Activated naive CD8-positive, alpha-beta T cell (primary cell): ENCODE data around the gene SERHL2.
"Not testable (repeated sequence)": the region's sequence is repeated elsewhere in the genome, so short reads cannot be mapped to it uniquely, and the experiment has no call there.

Source experiments
- H3K27ac Mint-ChIP-seq: one replicate; pipeline ENCODE4 v1.8.0; 2021; ENCODE audit warnings: mixed read lengths
- H3K27me3 Mint-ChIP-seq: one replicate; pipeline ENCODE4 v1.8.0; 2021; ENCODE audit warnings: mixed read lengths
- H3K36me3 Mint-ChIP-seq: one replicate; pipeline ENCODE4 v1.8.0; 2021; ENCODE audit warnings: mixed read lengths
- H3K4me1 Mint-ChIP-seq: one replicate; pipeline ENCODE4 v1.8.0; 2021; ENCODE audit warnings: low read depth, mixed read lengths
- H3K4me3 Mint-ChIP-seq: one replicate; pipeline ENCODE4 v1.8.0; 2021; ENCODE audit warnings: mild to moderate bottlenecking, mixed read lengths
- H3K9me3 Mint-ChIP-seq: one replicate; pipeline ENCODE4 v1.8.0; 2021; ENCODE audit warnings: low read depth, mixed read lengths

The SERHL2 gene

GRCh38 chr22:42553475-42554361 lies at the start of gene SERHL2:
Gene SERHL2, plus strand, starts transcription at chr22:42553956. Its CDS starts 65 bp downstream, at chr22:42554021.
- H3K27ac Mint-ChIP-seq: no peak within 1 kb of the TSS
- no peaks in the 10 kb centered on the region for H3K27me3 Mint-ChIP-seq
- H3K9me3 Mint-ChIP-seq: no peaks in the 10 kb centered on the region
- peak within 1 kb of the TSS; percentile 84 for H3K4me3 Mint-ChIP-seq
- H3K36me3 Mint-ChIP-seq: no peaks in the 10 kb centered on the region
- H3K4me1 Mint-ChIP-seq: peaks cover 8% of the 10 kb centered on the region

DNA sequence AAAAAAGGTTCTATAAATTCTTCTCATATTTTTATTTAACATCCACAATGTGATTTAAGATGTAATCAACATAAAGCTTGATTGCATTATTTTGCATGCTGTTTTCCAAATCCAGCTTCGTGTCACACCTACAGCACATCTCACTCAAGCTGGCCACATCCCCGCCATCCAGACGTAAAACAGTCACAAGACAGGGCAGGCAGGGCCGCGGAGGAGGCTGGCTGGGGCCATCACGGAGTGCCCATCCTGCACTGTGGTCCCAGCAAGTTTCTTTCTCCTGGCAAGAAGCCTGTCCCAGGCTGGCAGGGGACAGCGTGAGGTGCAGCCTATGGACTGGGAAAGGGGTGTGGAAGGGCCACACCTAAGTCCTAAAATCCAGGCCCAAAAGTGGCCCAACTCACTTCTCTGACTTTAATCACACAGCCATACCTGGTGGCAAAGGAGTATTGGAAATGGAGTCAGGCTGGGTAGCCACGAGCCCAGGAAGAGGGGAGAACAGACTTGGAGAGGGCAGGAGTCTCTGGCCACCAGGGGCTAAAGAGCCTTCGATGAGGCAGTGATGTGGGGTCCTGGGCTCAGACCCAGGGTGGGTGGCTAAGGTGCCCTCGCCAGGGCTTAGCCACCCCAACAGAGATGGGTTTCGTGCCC lies 45.3 kb upstream of the SERHL2 start:
- H3K27ac Mint-ChIP-seq, H3K4me1 Mint-ChIP-seq, H3K9me3 Mint-ChIP-seq, H3K4me3 Mint-ChIP-seq, H3K36me3 Mint-ChIP-seq, H3K27me3 Mint-ChIP-seq: not testable (repeated sequence)

- H3K27me3 Mint-ChIP-seq, H3K9me3 Mint-ChIP-seq, H3K4me3 Mint-ChIP-seq, H3K36me3 Mint-ChIP-seq, H3K4me1 Mint-ChIP-seq, H3K27ac Mint-ChIP-seq: not testable (repeated sequence)
Measured at GRCh38 chr22:42508975-42509364, 44.8 kb upstream of the SERHL2 start.

- Mint-ChIP-seq H3K9me3 (no peaks in the 10 kb centered on the region), H3K27ac (no peak overlapping the region), H3K4me1 (peaks cover 5% of the 10 kb centered on the region), H3K27me3 (no peaks in the 10 kb centered on the region), H3K36me3 (no peaks in the 10 kb centered on the region), H3K4me3 (no peak overlapping the region)
Measured at GRCh38 chr22:42509548-42509947, 44.2 kb upstream of the SERHL2 start.

- Mint-ChIP-seq H3K27me3 (no peaks in the 10 kb centered on the region), H3K4me3 (no peak overlapping the region), H3K36me3 (no peaks in the 10 kb centered on the region), H3K27ac (peak overlapping the region; percentile 72), H3K4me1 (peaks cover 5% of the 10 kb centered on the region), H3K9me3 (no peaks in the 10 kb centered on the region)
Measured at GRCh38 chr22:42511401-42511891, 42.3 kb upstream of the SERHL2 start.

- H3K27ac Mint-ChIP-seq, H3K36me3 Mint-ChIP-seq, H3K4me3 Mint-ChIP-seq: not testable (repeated sequence)
Measured at GRCh38 chr22:42512273-42512990, 41.3 kb upstream of the SERHL2 start.

GRCh38 chr22:42514331-42514730 lies 39.4 kb upstream of the SERHL2 start:
- H3K9me3 Mint-ChIP-seq, H3K27me3 Mint-ChIP-seq, H3K27ac Mint-ChIP-seq, H3K36me3 Mint-ChIP-seq, H3K4me3 Mint-ChIP-seq, H3K4me1 Mint-ChIP-seq: not testable (repeated sequence)

More at GRCh38 chr22:42512273-42512990, 41.3 kb upstream of the SERHL2 start:
- not testable (repeated sequence) for H3K9me3 Mint-ChIP-seq, H3K27me3 Mint-ChIP-seq, H3K4me1 Mint-ChIP-seq

- H3K36me3 Mint-ChIP-seq, H3K9me3 Mint-ChIP-seq, H3K4me3 Mint-ChIP-seq, H3K27me3 Mint-ChIP-seq: not testable (repeated sequence)
- Mint-ChIP-seq H3K4me1 (peaks cover 14% of the 10 kb centered on the region), H3K27ac (peak overlapping the region; percentile 16)
Measured at GRCh38 chr22:42515304-42515703, 38.5 kb upstream of the SERHL2 start.

- H3K4me1 Mint-ChIP-seq: peaks cover 12% of the 10 kb centered on the region
- no peaks in the 10 kb centered on the region for H3K9me3 Mint-ChIP-seq
- no peaks in the 10 kb centered on the region for H3K36me3 Mint-ChIP-seq
- no peak overlapping the region for H3K4me3 Mint-ChIP-seq
- no peak overlapping the region for H3K27ac Mint-ChIP-seq
- H3K27me3 Mint-ChIP-seq: no peaks in the 10 kb centered on the region
Measured at GRCh38 chr22:42515896-42516295, 37.9 kb upstream of the SERHL2 start.

- H3K9me3 Mint-ChIP-seq, H3K36me3 Mint-ChIP-seq, H3K27me3 Mint-ChIP-seq, H3K27ac Mint-ChIP-seq: not testable (repeated sequence)
- peaks cover 12% of the 10 kb centered on the region for H3K4me1 Mint-ChIP-seq
- peak overlapping the region; percentile 66 for H3K4me3 Mint-ChIP-seq
Measured at GRCh38 chr22:42517103-42517502, 36.7 kb upstream of the SERHL2 start.

- H3K9me3 Mint-ChIP-seq, H3K36me3 Mint-ChIP-seq, H3K27me3 Mint-ChIP-seq, H3K4me1 Mint-ChIP-seq: not testable (repeated sequence)
- Mint-ChIP-seq H3K4me3 (peak overlapping the region; percentile 98), H3K27ac (peak overlapping the region; percentile 97)
Measured at GRCh38 chr22:42518638-42519524, 34.9 kb upstream of the SERHL2 start.

DNA sequence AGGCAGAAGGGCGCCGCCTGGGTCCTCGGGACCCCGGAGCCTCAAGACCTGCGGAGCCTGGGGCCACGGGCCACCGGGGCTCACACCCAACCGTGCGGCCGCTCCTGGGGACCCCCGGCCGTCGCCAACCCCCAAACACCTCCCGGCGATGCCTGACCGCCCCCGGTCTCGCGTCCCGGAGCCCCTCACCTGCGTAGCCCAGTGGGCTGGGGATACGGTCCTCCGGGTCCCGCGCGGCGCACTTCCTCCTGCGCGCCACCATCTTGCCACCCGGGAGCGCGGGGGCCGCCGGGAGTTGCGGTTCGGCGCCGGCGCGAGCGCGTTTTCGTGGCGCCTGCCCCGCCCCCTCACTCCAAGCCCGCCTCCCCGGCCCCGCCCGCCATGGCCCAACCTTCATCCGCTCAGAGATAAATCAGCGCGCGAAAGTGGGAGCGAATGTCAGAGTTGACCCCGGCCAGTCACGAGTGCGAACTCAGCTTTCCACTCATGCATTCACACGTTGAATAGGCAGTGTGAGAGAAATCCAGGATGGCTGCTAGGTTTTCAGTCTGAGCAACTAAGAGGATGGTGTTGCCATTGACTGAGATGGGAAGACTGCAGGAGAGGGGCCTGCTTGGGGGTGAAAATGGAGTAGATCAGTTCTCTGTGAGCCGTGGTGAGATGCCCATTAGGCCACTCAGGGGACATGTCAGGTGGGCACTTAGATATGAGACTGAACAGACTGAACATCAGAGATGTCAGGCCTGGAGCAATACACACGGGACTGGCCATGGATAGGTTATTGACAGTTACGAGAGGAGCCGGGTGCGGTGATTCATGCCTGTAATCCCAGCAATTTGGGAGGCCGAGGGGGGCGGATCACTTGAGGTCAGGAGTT lies 34.0 kb upstream of the SERHL2 start, which contains the start of gene RRP7A:
Gene RRP7A (minus strand): TSS at position 272 of the 877 bp plus-strand sequence. CDS start 10 bp downstream, at position 262.
- no peaks in the 10 kb centered on the region for H3K27me3 Mint-ChIP-seq
- peak within 1 kb of the TSS; percentile 97 for H3K27ac Mint-ChIP-seq
- peaks cover 10% of the 10 kb centered on the region for H3K4me1 Mint-ChIP-seq
- H3K36me3 Mint-ChIP-seq: no peaks in the 10 kb centered on the region
- peak within 1 kb of the TSS; percentile 98 for H3K4me3 Mint-ChIP-seq
- H3K9me3 Mint-ChIP-seq: no peaks in the 10 kb centered on the region

GRCh38 chr22:42521228-42521546 lies 32.6 kb upstream of the SERHL2 start:
- H3K4me1 Mint-ChIP-seq: peaks cover 10% of the 10 kb centered on the region
- no peaks in the 10 kb centered on the region for H3K9me3 Mint-ChIP-seq
- H3K36me3 Mint-ChIP-seq: no peaks in the 10 kb centered on the region
- peak overlapping the region; percentile 22 for H3K27ac Mint-ChIP-seq
- no peaks in the 10 kb centered on the region for H3K27me3 Mint-ChIP-seq
- peak overlapping the region; percentile 44 for H3K4me3 Mint-ChIP-seq

DNA sequence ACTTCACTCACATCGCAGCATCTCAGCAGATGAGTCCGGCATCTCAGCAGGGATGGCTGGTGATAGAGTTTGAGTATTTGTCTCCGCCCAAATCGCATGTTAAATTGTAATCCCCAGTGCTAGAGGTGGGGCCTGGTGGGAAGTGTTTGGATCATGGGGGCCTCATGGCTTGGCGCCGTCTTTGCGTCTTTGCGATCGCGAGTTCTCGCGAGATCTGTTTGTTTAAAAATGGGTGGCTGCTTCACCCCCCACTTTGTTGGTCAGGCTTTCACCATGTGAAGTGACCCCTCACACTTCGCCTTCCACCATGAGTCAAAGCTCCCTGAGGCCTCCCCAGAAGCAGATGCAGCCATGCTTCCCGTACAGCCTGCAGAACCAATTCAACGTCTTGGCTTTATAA lies 31.2 kb upstream of the SERHL2 start:
- Mint-ChIP-seq H3K27ac (no peak overlapping the region), H3K4me3 (no peak overlapping the region), H3K27me3 (no peaks in the 10 kb centered on the region), H3K4me1 (peaks cover 10% of the 10 kb centered on the region), H3K9me3 (no peaks in the 10 kb centered on the region), H3K36me3 (no peaks in the 10 kb centered on the region)
